ENCODE measurements around the gene WDR18. TPM values are rescaled to one million over a fixed set of nuclear protein-coding genes. Genes with fewer than 3 reads are reported as not detected.

The WDR18 gene
- total RNA-seq, 1 donor from 2014 or later, result 45.7 TPM

DNA sequence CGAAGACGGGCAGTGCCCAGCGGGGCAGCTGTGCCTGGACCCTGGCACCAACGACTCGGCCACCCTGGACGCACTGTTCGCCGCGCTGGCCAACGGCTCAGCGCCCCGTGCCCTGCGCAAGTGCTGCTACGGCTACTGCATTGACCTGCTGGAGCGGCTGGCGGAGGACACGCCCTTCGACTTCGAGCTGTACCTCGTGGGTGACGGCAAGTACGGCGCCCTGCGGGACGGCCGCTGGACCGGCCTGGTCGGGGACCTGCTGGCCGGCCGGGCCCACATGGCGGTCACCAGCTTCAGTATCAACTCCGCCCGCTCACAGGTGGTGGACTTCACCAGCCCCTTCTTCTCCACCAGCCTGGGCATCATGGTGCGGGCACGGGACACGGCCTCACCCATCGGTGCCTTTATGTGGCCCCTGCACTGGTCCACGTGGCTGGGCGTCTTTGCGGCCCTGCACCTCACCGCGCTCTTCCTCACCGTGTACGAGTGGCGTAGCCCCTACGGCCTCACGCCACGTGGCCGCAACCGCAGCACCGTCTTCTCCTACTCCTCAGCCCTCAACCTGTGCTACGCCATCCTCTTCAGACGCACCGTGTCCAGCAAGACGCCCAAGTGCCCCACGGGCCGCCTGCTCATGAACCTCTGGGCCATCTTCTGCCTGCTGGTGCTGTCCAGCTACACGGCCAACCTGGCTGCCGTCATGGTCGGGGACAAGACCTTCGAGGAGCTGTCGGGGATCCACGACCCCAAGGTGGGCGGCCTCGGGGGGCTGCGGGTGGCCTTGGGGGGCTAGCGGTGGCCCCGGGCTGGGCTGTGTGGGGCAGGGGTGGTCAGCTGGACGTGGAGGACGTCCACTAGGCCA, 20.9 kb downstream of the WDR18 start:
- DNase-seq (ENCODE audit: low spot score in 2 of 2), result no peak
- no peak for FAIRE-seq

DNA sequence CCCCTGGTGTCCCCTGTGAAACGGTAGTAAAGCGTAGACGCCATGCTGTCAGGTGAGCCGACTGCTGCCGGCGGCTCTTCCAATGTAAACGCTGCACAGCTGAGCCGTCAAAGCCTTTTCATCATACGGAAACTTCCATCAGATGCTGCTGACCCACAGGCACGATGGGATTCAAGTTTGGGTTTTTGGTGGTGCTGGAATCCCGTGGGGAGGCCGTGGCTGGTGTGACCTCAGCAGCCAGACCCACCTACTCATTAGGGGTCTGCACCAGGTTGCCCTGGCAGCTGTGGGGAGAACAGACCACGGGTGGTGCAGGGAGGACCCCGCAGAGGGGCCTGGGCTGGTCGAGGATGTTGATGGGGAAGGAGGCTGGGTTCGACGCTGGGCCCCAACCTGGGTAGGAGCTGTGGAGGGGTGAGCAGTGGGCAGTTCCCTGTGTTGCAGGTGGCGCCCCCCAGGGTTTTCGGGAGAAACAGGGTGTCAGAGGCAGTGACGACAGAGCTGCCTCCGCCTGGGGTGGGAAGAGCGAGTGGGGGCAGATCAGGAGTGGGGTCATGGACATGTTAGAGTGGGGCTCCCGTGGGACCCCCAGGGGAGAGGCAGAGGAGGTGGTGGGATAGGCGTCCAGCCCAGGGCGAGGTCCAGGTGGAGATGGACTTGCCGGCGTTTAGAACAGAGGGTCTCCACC, 22.7 kb downstream of the WDR18 start:
- no peak for DNase-seq (ENCODE audit: low spot score in 2 of 2)
- no peak for FAIRE-seq

DNA sequence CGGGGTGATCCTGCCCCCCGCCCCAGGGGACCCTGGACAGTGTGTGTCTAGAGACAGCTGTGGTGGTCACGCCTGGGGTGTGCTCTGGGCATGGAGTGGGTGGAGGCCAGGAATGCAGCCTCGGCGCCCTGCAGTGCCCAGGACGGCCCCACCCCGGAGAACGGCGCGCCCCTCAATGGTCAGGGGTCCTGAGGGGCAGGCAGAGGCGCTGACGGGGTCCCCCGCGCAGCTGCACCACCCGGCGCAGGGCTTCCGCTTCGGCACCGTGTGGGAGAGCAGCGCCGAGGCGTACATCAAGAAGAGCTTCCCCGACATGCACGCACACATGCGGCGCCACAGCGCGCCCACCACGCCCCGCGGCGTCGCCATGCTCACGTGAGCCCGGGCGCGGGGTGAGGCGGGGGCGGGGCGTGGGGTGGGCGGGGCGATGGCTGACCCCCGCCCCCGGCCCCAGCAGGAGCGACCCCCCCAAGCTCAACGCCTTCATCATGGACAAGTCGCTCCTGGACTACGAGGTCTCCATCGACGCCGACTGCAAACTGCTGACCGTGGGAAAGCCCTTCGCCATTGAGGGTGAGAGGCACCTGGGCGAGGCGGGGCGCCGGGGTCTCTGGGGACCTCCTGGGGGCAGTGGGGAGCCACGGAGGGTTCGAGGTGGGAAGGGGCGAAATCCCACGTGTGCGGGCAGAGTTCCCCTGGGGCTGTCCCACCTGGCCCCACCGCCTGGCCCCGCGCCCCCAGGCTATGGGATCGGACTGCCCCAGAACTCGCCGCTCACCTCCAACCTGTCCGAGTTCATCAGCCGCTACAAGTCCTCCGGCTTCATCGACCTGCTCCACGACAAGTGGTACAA, 23.5 kb downstream of the WDR18 start:
- DNase-seq (ENCODE audit: low spot score in 2 of 2) (no peak), FAIRE-seq (no peak)

DNA sequence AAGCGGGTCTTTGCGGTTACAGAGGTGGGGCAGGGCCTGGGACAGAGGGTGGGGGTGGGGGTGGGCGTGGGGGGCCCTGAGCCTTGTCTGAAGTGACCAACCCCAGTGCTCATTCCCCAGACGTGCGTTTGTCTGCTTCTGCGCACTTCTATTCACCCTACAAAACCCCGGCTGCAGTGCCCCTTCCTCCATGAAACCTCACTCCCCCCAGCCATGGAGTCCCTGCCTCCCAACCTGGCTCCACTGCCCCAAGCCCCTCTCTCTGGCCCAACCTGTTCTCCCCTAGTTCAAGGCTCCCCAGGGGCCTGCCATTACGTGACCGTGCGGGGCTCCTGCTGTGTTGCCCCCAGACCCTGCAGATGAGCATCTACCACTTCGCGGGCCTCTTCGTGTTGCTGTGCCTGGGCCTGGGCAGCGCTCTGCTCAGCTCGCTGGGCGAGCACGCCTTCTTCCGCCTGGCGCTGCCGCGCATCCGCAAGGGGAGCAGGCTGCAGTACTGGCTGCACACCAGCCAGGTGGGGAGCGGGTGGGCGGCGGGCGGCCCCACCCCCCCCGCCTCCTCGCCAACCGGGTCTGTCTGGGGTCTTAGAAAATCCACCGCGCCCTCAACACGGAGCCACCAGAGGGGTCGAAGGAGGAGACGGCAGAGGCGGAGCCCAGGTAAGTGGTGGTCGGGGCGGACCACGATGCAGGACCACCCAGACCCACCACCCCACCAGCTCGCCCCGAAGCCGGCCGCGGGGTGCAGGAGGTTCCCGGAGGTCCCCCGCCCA, 24.3 kb downstream of the WDR18 start:
- FAIRE-seq (no peak), DNase-seq (ENCODE audit: low spot score in 2 of 2) (no peak)

DNA sequence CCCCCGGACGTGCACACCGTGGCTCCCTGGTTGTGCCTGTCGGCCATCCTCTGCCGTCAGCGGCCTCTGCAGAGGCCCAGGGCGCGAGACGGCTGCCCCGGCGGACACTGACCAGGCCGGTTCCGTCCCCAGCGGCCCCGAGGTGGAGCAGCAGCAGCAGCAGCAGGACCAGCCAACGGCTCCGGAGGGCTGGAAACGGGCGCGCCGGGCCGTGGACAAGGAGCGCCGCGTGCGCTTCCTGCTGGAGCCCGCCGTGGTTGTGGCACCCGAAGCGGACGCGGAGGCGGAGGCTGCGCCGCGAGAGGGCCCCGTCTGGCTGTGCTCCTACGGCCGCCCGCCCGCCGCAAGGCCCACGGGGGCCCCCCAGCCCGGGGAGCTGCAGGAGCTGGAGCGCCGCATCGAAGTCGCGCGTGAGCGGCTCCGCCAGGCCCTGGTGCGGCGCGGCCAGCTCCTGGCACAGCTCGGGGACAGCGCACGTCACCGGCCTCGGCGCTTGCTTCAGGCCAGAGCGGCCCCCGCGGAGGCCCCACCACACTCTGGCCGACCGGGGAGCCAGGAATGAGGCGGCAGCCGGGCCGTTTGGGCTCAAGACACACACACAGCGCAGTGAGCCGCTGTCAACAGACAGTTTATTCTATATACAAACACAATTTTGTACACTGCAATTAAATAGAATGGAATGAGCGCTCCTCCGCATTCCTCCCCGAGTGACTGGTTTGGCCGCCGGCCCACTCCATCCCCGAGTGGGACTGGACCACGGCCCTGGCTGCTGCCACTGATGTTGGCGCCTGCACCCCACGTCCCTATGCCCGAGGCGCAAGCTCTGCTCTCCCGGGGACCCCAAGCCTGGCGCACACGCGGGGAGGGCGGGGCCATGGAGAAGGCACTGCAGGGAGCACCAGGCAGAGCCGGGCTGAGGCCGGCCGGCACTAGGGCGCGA, 25.2 kb downstream of the WDR18 start:
- DNase-seq (ENCODE audit: low spot score in 2 of 2) (no peak), FAIRE-seq (no peak)

DNA sequence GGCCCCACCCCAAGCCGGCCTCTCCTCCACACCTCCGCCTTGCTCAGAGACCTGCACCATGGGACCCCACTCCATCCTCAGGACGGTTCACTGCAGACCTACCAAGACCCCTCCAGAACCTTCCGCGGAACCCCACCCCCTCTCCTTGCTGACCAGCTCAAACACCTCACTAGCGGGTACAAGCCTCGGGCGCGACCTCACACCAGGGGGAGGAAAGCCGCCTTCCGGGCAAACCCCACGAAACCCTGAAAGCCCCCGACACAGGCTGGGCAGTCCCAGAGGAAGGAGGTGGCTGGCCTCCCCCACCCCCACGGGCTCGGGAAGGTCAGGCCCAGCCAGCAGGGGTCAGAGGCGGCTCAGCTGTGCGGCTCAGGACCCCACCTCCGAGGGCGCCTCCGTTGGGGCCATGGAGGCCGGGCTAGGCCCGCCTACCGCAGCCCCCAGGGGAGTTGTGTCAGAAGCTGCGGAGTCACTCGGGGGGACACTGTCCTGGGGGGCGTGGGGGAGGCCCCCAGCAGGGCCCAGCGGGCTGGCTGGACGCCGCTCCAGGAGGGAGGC, 25.9 kb downstream of the WDR18 start:
- no peak for DNase-seq (ENCODE audit: low spot score in 2 of 2)
- no peak for FAIRE-seq

DNA sequence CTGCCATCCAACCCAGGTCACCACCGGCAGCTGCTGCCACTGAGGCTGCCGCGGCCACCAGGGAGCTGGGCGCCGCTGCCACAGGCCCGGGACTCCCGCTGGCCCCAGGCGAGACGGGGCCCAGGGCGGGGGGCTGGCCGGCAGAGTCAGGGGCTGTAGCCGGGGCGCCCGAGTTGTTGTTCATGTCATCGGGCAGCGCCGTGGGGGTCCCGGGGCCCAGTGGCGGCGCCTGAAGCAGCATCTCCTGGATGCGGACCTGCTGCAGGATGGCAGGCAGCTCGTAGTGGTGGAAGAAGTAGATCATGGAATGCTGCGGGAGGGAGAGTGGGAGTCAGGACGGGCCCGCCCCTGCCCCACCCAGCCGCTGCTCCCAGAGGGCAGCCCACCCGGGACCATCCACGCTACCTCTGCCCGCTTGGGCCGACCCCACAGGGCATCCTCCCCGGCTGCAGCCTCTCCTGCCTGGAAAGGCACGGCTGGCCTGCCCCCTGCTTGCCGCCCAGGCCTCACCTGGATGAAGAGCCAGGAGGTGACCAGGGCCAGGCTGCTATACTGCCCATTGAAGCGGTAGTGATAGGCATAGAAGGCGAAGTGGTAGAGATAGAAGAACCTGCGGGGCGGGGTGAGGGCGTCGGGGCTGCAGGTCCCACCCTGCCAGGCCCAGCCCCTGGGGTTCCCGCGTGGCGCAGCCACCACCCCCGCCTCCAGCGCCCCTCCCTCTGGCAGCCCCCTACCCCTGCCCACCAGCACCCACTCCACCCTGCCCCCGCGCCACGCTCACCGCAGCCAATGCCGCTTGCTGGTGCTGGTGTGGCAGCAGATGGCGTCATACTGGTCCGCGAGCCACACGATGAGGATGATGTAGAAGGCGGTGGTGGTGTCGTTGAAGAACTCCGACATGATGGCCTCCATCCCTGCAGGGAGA, 26.7 kb downstream of the WDR18 start:
- DNase-seq (ENCODE audit: low spot score in 2 of 2) (no peak), FAIRE-seq (no peak)

DNA sequence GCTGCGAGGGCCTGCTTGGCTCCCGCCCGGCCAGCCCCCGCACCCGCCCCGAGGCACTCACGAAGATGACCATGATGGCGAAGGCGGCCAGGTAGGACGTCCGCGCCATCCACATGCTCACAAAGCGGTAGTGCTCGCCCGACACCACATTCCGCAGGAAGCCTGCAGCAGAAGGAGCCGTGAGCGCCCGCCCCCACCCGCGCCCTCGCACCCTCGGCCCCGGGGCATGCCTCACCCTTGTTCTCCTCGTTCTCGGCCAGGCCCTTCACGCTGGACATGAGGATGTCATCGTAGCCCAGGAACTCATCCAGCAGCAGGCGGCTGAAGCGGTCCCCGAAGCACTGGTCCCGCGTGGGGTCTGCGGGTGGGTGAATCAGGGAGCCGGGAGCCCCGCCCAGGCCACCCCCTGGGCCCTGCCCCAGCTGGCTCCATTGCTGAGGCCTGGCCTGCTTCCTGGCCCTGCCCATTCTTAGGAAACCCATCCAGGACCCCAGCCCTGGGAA, 27.7 kb downstream of the WDR18 start:
- no peak for FAIRE-seq

DNA sequence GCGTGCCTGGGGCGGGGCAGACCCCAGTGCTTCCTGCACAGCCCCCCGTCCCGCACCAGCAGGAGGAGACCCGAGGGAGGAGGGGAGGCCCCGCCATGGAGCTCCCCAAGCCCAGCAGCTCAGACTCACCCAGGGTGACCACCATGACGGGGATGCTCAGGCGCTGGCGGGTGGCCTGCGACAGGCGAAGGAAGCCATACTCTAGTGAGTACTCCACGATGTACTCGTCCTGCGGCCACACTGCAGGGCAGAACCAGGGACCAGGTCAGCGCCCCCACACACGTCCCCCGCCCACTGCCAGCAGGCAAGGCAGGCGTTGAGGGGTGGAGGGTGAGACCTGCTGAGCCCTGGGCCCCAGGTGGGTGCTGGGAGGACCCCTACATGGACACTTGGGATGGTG, 28.2 kb downstream of the WDR18 start:
- no peak for DNase-seq (ENCODE audit: low spot score in 2 of 2)
- FAIRE-seq, result no peak

More for the DNA sequence above, 27.7 kb downstream of the WDR18 start:
- DNase-seq (ENCODE audit: low spot score in 2 of 2), result no peak

DNA sequence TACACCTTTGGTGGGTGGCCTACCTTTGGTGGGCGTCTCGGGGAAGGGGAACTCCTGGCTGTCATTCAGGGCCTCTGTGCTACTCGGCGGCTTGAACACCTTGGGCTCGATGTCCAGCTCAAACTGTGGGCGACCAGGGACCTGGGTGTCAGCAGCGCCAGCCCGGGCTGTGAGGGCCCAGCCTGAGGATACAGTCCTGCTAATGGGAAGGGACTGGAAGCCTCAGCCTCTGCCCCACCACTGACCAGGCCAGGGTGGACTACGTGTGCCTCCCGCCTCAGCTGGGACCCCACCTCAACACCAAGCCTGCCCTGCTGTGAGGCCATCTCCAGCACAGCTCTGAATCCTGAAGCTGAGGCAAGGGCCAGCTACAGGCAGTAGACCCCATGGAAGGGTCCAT, 29.1 kb downstream of the WDR18 start:
- FAIRE-seq, result no peak
- DNase-seq (ENCODE audit: low spot score in 2 of 2), result no peak

DNA sequence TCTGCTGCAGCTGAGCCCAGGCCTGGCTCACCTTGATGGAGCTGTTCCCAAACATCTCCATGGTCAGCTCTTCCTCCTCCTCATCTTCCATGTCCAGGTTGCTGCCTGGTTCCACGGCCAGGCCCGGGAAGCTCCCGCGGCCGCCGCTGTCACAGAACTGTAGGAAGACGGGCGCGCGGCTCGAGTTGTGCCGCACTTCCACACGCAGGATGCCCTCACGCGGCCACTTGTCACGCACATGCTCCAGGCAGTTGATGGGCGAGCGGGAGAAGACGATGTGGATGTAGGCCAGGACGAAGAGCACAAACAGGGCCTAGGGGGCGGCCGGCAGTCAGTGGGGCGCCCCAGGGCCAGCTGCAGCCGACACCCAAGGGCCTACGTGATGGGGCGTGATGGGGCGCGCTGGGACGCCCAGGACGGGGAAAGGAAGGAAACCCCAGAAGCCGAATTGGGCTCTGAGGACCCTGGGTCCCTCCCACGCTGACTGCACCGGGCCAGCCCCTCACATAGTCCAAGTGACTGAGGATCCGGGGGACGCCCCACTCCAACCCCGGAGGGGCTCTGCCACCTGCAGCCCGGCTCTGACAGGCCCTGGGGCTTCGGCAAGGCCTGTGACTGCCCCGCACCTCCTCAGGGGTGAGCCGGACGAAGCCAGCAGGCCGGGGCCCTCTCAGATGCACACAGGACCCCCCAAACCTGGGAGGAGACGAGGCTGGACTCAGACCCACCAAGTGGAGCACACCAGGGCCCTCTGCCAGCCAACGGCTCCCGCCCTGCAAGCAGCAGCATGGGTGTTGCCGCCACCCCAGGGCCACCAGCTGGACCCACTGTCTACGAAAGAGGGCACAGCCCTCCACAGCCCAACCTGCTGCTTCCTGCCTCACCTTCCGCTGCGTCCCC, 30.3 kb downstream of the WDR18 start:
- FAIRE-seq (no peak), DNase-seq (ENCODE audit: low spot score in 2 of 2) (no peak)

DNA sequence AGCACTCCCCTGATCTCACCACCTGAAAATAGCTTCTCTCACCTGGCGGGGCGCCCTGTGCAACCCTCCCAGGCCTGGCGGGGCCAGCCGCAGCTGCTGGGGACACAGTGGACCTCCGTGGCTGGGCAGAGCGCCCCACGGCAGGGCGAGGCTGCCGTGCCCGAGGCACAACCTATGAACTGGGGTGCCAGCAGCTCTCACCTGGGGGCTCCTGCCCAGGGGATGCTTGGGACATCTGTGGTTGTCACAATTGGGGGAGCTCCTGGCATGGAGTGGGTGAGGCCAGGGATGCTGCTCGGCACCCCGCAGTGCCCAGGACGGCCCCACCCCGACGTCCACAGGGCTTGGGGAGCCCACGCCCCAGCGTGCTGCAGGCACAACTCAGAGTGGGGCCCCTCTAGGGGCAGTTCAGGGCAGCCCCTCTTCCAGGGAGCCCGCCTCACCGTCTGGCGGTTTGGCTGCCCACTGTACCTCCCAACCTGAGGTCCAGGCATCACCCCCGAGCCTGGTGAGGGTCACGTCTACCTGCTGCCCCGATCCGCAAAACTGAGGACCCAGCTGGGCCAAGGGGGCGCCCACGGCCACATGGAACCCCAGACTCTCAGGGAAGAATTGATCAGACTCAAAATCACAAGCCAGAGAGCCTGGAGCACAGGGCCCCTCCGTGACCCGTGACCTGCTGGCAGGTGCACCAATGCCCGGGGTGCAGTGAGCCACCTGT, 31.1 kb downstream of the WDR18 start:
- no peak for FAIRE-seq
- no peak for DNase-seq (ENCODE audit: low spot score in 2 of 2)

DNA sequence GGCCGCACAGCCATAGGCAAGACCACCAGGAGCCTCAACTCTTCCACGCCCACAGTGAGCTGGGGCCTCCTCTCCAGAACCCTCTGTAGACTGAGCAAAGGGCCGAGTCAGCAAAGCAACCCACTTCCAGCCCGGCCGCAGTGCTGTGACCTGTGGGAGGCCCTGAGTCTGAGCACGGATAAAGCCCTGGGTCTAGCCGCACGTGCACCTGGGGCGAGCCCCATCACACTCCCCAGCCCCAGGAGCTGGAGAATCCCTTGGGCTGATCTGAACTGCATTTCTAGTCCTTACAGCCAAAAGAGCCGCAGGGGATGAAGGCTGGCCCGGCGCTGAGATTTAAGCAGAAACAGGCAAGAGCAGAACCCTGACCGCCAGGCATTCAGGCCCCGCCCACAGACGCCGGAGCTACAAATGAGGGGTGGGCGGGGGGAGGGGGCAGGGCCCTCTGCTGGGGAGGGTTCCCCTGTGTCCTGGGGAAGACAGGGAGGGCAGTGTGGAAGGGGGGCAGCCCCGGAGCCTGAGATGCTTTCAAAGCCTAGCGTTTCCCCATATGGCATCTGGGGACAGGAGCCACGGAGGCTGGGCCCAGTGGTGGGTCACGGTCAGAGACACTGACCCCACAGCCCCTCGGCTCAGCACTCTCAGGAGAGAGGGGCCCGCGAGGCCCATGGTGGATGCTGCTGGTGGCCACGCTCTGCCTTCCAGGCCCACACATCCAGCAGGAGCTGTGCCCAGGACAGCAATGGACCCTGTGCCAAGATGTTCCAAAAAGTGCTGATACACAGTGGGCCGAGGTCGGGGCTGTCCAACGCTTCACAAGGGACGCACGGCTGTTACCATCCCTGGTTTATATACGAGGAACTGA, 31.9 kb downstream of the WDR18 start:
- no peak for FAIRE-seq
- DNase-seq (ENCODE audit: low spot score in 2 of 2), result no peak

DNA sequence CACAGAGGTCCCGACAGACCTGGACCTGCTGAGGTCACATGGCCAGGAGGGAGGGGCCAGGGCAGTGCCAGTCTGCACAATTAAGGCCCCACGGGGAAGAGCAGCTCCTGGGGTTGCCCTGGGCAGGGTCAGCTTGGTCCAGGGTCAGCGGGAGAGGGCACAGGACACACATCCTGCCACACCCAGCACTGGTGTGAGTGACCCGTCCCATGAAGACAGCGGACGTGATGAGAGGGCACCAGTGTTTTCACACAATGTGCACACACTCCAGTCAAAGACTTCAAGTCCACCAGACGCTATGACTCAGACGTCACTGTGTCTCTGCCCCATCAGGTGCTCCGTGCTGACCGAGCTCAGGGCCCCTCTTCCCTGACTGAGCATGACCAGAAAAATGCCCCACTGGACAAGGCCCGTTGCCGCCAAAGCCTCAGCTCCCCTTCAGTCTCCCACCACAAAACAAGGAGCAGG, 32.5 kb downstream of the WDR18 start:
- no peak for DNase-seq (ENCODE audit: low spot score in 2 of 2)
- FAIRE-seq, result no peak

Data from frontal cortex (tissue), 4 donors.